Right lobe of liver (tissue), 6 donors: ENCODE results near the gene SFN. TPM values are rescaled to one million over a fixed set of nuclear protein-coding genes. Genes with fewer than 3 reads are reported as not detected.
"Not testable (repeated sequence)": the region's sequence is repeated elsewhere in the genome, so short reads cannot be mapped to it uniquely, and the experiment has no call there.

Source experiments
- ATAC-seq, 4 donors: fragments of 200-7000 bp; cut with Tn5 transposase; one replicate each; pipeline ENCODE4 v1.9.1; 2020; ENCODE audit warnings: mild to moderate bottlenecking in 4 of 4, moderate library complexity in 4 of 4
- DNase-seq, 3 donors: peaks; one replicate each; pipeline ENCODE4 v3.0.0-alpha.2; 2020
- H3K27ac ChIP-seq, 3 donors: fragments of 200-600 bp; one replicate each; pipeline ENCODE4 v1.8.0; 2022
- H3K27me3 ChIP-seq, 2 donors: fragments of 200-600 bp; one replicate each; pipeline ENCODE4 v1.8.0; 2022
- H3K36me3 ChIP-seq, 4 donors: fragments of 200-600 bp; sonication (generic) in 1 of 4; one replicate each; pipeline versions ENCODE4 v1.5.1 to v1.8.0; 2017 to 2022; ENCODE audit warnings: control low read depth in 1 of 4
- H3K4me1 ChIP-seq, 4 donors: fragments of 200-600 bp; sonication (generic) in 1 of 4; one replicate each; pipeline versions ENCODE4 v1.5.1 to v1.8.0; 2017 to 2022; ENCODE audit warnings: control low read depth in 1 of 4
- H3K4me3 ChIP-seq, 3 donors: fragments of 200-600 bp; one replicate each; pipeline ENCODE4 v1.8.0; 2022
- H3K9me3 ChIP-seq, 4 donors: fragments of 200-600 bp; sonication (generic) in 1 of 4; one replicate each; pipeline versions ENCODE4 v1.5.1 to v1.8.0; 2017 to 2022; ENCODE audit warnings: control low read depth in 1 of 4
- POLR2A ChIP-seq: fragments of 450-650 bp; IDR thresholded peaks from one replicate; pipeline ENCODE4 v1.6.1; 2017; ENCODE audit warnings: antibody characterized with exemption, mild to moderate bottlenecking
- WGBS: methylation state at CpG from one replicate; pipeline ENCODE4 v1.1.6; 2018; ENCODE audit warnings: low coverage, low lambda C conversion rate; ENCODE audit not compliant: insufficient coverage; ENCODE audit errors: missing lambda C conversion rate; 5-methylcytosine and 5-hydroxymethylcytosine counted together
- intact Hi-C, 2 donors: fragments of 100-400 bp; cut with DNase I; formaldehyde crosslinking; loops; one replicate each; pipeline versions ENCODE4 v1.11.2 to v1.14.1; 2022
- total RNA-seq, 6 experiments: library from RNA; depleted of rRNA in 2 of 6; stranded (reverse); fragments of >200 nt in 2 of 6; fragmentation: NEBNext Ultra II Directional in 3 of 6; extraction: Animal tissue kit (Norgen Biotek cat#: 25700) in 3 of 6; gene quantifications; one replicate each; pipeline versions ENCODE4 v1.1.0 to v1.2.4, GENCODE V29; 2016 to 2023
- TF ChIP-seq, protein P1 (sequence below), 4 donors: fragments of 200-600 bp in 3 of 4; fragments of 450-650 bp in 1 of 4; IDR thresholded peaks; one replicate each; pipeline versions ENCODE4 v1.5.1 to v1.8.0; 2016 to 2022; ENCODE audit warnings: antibody characterized with exemption in 4 of 4, mild to moderate bottlenecking in 2 of 4
- donor health status: DM: no; HTN: yes; CAD: no.
- donor health status: DM: no; HTN: no; CAD: no.
- donor health status: DM: no; HTN: no; CAD: no.
- donor health status: DM: no; HTN: yes; CAD: no.
- donor health status: DM: no; HTN: yes; CAD: no.

SFN gene
- total RNA-seq, 6 experiments from 2014 or later, result 2.2 to 2.5 (median 2.5) TPM; not detected in 3

DNA sequence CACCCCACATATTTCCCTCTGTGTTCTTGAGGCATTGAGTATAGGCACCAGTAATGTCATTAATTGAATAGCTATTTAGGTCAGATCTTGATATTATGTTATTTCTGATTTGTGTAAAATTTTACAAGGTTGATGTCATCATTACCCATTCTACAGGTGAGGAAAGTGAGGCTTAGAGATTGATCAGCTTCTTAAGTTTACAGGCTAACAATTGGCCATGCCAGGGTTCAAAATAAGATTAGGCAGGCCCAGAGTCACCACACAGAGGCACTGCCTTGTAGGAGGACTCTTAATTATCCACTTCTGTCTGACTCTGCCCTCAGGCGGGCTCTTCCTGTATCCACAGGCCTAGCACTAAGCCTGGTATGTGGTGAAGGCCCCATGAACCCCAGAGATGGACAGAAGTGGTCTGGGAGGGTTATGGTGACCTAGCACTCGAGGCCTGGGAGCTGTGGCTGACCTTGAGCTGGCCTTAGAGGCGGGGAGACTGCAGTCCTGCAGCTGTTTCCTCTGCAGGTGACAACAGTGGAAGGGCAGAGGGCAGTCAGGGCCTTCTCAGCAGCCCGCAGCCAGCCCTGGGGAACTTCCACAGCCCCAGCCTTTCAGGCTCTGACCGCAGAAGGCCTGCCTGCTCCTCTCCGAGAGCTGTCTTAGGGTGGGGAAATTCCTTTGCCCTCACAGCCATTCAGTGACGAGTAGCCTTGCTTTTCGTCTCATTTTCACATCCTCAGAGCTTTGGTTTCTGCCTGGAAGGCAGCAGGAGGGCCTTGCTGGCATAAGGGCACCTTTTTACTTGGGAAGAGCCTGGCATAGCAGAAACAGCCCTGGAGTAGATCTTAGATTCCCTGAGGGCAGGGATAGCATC is 24.2 kb upstream of the SFN start:
- intact Hi-C loops, result no loop called here
- Histone ChIP-seq H3K36me3 (peaks cover 0 to 30% (median 14%) of the 10 kb centered on the region in 4 donors), H3K27ac (peak overlapping the region in 1 of 3 donors; percentile 29)

DNA sequence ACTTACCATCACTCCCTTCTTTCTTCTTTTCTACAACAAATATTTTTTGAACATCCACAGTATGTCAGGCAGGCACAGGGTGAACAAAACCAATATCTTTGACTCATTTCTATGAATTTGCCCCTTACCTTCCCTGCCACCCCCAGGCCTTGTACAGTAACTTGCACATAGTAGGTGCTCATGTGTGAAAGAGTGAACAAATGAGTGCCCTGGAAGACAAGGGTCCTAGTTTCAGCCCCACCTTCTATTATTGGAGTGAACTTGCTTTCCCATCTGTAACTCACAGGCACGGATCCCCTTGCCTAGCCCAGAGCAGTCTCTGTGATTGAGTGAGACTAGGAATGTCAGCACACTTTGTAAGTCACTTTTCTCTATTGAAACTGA is 23.6 kb upstream of the SFN start:
- H3K9me3 ChIP-seq, result no peaks in the 10 kb centered on the region
- TF ChIP-seq POLR2A, result no peak
- ATAC-seq, result no peak
- 86% methylated on average over 1 of the region's 1 CpG for WGBS
- H3K4me1 ChIP-seq, result peaks cover 0 to 13% (median 0%) of the 10 kb centered on the region in 4 donors
- H3K27ac ChIP-seq, result no peak overlapping the region
- intact Hi-C loops, result no loop called here
- peaks cover 0 to 24% (median 10%) of the 10 kb centered on the region in 4 donors for H3K36me3 ChIP-seq
- DNase-seq, result no peak
- no peaks in the 10 kb centered on the region for H3K27me3 ChIP-seq
- no peak overlapping the region for H3K4me3 ChIP-seq

More for the DNA sequence above, 24.2 kb upstream of the SFN start:
- Histone ChIP-seq H3K4me1 (peaks cover 0 to 13% (median 0%) of the 10 kb centered on the region in 4 donors), H3K27me3 (no peaks in the 10 kb centered on the region), H3K4me3 (no peak overlapping the region), H3K9me3 (no peaks in the 10 kb centered on the region)
- no peak for TF ChIP-seq POLR2A
- TF ChIP-seq, protein P1, sequence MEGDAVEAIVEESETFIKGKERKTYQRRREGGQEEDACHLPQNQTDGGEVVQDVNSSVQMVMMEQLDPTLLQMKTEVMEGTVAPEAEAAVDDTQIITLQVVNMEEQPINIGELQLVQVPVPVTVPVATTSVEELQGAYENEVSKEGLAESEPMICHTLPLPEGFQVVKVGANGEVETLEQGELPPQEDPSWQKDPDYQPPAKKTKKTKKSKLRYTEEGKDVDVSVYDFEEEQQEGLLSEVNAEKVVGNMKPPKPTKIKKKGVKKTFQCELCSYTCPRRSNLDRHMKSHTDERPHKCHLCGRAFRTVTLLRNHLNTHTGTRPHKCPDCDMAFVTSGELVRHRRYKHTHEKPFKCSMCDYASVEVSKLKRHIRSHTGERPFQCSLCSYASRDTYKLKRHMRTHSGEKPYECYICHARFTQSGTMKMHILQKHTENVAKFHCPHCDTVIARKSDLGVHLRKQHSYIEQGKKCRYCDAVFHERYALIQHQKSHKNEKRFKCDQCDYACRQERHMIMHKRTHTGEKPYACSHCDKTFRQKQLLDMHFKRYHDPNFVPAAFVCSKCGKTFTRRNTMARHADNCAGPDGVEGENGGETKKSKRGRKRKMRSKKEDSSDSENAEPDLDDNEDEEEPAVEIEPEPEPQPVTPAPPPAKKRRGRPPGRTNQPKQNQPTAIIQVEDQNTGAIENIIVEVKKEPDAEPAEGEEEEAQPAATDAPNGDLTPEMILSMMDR (IDR thresholded peaks at IDR 0.05), result no peak
- 33% methylated on average over 1 of the region's 8 CpGs for WGBS
- DNase-seq (no peak), ATAC-seq (peak; percentile 55 to 86 (median 70))

DNA sequence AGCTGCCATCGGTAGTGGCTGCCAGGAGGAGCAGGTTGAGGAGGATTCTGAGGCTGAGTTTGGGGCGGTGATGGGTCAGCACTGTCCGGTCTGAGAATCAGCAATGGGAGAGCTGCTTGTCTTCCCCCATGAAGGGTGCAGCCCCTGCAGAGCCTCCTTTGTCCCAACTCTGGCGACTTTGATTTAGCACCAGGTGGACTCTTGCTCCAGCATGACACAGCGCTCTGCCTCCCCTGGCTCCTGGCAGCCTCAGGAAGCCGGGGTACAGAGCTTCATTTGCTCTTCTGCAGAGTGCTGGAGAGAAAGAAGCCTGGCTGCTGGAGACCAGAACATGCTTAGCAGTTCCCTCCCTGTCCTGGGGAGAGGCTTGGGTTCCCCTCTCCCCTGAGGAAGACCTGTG is 23.2 kb upstream of the SFN start:
- peak in 2 of 4 donors; percentile 27 to 63 for ATAC-seq
- Histone ChIP-seq H3K27me3 (no peaks in the 10 kb centered on the region), H3K27ac (no peak overlapping the region), H3K4me1 (peaks cover 0 to 13% (median 0%) of the 10 kb centered on the region in 4 donors), H3K4me3 (no peak overlapping the region), H3K36me3 (peaks cover 0 to 20% (median 7%) of the 10 kb centered on the region in 4 donors), H3K9me3 (no peaks in the 10 kb centered on the region)
- 61% methylated on average over 5 of the region's 6 CpGs for WGBS
- intact Hi-C loops, result no loop called here
- TF ChIP-seq, protein P1 (IDR thresholded peaks at IDR 0.05), result no peak
- TF ChIP-seq POLR2A, result no peak
- DNase-seq, result no peak

DNA sequence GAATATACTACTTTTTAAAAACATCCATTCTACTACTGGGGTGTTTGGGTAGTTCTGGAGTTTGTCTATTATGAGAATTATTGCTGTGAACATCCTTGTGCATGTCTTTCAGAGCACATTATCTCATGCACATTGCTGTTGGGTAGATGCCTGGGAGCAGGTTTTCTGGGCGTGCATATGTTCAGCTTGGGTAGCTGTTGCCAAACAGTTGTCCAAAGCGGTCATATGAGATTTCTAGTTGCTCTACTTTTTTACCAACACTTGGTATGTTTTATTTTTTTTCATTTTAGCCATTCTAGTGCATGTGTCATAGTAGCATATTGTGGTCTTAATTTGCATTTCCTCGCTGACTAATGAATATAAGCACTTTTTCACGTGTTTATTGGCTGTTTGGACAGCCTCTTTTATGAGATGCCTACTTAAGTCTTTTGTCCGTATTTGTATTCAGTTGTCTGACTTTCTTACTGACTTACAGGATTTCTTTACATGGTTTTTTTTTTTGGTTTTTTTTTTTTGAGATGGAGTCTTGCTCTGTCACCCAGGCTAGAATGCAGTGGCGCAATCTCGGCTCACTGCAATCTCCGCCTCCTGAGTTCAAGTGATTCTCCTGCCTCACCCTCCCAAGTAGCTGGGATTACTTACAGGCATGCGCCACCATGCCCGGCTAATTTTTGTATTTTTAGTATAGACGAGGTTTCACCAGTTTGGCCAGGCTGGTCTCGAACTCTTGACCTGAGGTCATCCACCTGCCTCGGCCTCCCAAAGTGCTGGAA is 18.3 kb upstream of the SFN start:
- Histone ChIP-seq H3K36me3 (peaks cover 0 to 25% (median 4%) of the 10 kb centered on the region in 4 donors), H3K9me3 (no peaks in the 10 kb centered on the region), H3K4me3 (no peak overlapping the region), H3K27me3 (no peaks in the 10 kb centered on the region), H3K4me1 (peaks cover 0 to 11% (median 0%) of the 10 kb centered on the region in 4 donors), H3K27ac (no peak overlapping the region)
- TF ChIP-seq POLR2A, result no peak
- TF ChIP-seq, protein P1 (IDR thresholded peaks at IDR 0.05), result no peak
- ATAC-seq (no peak), DNase-seq (no peak)
- intact Hi-C loops, result no loop called here
- 85% methylated on average over 8 of the region's 13 CpGs for whole genome bisulfite sequencing

DNA sequence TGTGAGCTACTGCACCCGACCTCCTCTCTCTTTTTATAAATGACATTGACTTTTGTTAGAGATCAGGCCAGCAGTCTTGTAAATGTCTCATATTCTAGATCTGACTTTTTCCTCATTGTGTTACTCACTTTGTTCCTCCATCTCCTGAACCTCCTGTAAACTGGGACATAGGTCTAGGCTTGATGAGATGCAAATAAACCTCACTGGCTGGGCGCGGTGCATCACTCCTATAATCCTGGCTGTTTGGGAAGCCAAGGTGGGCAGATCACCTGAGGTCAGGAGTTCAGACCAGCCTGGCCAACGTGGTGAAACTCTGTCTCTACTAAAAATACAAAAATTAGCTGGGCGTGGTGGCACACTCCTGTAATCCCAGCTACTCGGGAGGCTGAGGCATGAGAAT is 15.1 kb upstream of the SFN start:
- H3K27ac ChIP-seq, intact Hi-C loops: not testable (repeated sequence)

More for the DNA sequence above, 15.1 kb upstream of the SFN start:
- not testable (repeated sequence) for H3K27me3 ChIP-seq, H3K4me3 ChIP-seq, H3K9me3 ChIP-seq, DNase-seq, ATAC-seq
- H3K4me1 ChIP-seq, result peaks cover 0 to 14% (median 0%) of the 10 kb centered on the region in 4 donors
- 74% methylated on average over 4 of the region's 6 CpGs for WGBS
- H3K36me3 ChIP-seq, result peaks cover 0 to 48% (median 21%) of the 10 kb centered on the region in 4 donors
